Glomerular visceral epithelial cell (primary cell): Measurements from ENCODE around the gene DNAL1.

Source experiments
- DNase-seq: peaks from one replicate; pipeline ENCODE4 v3.0.0-alpha.2; 2016; ENCODE audit errors: extremely low spot score

The DNAL1 gene

DNA sequence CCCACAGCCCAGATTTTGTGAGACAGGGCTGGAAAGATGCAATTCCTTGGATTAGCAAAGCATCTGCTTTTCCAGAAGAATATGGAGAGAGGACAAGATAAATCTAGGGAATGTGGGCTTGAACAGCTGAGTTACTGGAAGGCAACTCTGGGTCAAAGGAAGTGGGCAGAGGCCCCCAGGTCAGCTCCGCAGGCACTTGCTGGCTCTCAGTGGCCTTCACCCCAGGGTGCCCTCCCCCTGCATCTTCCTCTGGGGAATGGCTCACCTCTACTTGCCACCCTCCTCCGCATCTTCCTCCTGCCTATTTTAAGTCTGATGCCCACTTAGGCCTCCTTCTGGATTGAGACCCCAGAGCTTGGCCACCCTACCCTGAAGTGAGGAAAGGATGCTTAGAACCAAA is 79.9 kb downstream of the DNAL1 start:
- no peak for DNase-seq

DNA sequence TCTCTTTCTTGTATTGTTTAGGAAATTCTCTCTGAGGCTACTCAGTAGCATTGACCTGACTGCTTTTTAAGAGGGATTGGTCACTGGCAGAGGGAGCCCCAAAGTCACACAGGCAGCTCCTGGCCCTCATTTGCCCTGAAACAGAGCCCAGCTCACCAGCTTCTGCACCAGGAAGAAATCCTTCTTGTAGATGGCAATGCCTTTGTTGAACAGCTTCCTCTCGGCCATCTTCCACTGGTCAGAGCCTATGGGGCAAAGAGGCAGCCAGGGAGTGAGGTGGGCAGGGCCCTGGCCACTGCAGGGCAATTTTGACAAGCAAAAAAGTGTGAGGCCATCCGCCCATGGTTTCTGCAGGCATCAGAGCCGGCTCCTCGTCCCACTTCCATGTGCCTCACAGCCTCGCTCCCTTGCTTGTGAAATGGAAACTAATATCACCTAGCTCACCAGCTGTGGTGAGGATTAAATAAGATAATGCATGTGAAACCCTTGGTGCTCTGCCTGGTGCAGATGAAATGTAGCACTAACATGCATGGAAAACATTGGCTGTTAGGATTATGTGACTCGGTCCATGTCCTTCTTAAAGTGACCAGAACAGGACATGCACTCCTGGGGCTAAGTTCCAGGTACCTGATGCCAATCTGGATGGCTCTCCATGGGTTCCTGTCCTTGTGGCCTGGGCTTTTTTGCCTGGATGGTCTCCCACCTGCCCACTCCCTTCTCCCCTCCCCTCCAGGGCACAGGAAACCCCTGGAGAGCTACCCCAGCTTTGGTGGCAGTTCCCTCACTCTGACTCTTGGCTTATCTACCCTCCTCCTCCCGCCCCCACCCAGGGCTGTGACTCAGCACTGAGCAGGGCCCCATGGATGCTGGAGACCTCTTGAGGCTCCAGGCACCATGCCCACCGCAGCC is 80.6 kb downstream of the DNAL1 start:
- DNase-seq, result peak; percentile 47

DNA sequence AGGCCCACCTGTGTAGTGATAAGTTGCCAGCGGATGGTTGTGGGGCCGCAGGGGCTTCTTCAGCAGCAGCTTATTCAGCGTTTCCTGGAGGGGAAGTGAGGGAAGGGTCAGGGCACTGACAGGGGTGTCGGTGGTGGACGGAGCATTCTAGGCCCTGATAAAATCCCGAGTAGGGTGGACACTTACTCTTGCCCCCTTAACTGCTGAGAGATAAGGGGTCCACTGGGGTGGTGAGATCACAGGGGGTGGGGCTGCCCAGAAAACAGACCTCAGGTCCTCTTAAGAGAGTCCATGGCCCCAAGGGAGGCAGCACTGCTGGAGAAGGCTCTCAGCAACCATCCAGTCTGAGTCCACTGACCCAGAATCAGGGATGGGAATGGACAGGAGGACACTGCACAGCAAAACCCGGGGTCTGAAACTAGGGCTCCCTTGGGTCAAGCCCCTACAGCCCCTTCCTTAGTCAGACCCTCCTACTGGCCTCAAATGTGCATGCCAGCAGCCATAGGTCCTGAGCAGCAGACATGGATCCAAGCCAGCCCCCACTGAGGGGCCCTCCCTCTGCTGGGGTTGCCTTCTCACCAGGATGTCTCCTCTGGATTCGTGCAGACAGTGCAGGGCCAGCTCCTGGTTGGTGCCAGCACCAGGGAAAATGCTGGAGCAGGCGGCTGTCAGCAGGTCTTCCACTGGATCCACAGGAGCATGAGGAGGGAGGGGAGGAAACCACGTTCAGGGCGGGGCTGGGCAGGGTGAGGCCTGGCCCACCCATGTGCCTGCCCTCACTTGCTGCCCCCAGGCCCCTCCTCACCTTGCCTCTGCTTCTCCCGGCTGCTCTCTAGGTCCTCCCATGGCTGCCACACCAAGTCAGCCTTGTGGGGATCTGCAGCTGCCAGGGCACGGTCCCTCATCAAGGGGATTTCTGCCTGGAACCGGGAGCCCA is 81.5 kb downstream of the DNAL1 start:
- peak; percentile 42 for DNase-seq

DNA sequence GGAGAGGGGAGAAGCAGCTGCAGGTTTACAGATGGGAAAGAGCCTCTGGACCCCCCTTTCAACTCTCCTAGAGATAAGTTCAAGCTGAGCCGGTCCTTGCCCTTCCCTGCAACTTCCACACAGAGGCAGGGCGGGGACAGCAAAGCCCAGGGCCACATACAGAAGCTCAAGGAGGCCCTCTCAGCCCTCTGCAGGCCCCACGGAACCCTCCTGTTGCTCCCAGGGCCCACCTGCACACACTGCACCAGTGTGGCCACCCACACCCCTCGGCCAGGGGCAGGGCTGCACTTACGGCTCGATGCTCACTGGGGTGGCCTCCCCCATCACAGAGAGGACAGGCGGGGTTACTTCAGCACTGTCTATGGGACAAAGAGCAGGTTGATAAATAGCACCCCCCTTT is 82.4 kb downstream of the DNAL1 start:
- no peak for DNase-seq

DNA sequence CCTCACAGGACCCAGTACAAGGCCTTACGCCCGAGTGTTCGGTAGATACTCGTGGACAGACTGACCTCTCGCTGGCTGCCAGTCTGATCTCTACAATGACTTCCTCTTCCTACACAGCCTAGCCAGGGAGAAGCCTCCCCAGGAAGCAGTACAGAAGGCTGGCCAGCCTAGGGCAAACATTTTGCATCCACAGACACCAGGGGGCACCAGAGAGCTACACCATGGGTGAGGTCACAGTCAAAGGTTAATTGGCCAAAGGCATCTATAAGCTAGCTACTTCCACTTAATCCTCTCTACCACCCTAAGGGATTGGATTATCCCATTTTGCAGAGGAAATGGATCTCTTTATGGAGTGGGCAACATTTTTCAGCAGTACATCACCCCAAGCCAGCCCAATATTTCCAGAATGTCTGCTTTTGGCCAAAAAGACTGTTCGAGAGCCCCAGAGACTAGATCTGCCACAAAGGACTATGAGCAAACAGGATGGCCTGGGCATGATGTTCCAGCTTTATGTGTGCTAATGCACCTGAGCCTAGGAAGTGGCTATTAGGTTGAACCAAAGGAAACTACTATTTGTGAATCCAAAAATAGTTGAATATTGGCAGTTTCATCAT is 84.0 kb downstream of the DNAL1 start:
- DNase-seq, result peak; percentile 85

DNA sequence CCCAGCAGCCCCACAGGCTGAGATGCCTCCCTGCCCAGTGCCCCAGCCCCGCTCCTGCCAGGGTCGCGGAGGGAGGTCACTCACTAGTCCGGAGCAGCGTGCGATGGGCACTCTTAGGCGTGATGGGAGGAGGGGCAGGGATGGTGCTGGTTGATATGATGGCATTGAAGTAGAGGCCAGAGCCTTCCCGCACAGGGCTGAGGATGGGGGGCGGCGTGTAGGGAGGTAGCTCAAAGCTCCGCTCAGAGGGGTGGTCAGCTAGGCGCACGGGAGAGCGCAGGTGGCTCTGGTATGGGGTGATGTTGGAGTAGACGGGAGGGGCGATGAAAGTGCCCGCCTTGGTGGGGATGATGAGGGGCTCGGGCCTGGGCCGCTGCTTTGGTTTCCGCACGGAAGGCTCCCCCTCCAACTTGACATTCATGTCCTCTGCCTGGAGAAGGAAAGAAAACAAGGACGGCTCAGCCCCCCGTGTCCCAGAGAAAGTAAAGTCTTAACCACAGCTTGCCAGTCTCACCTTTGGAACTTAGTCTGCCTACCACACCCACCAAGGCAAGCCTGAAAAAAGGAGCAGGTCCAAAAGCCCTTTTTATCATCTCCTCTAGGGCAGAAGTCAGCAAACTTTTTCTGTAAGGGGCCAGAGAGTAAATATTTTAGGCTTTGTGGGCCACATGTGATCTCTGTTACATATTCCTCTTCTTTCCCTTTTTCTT is 84.9 kb downstream of the DNAL1 start:
- no peak for DNase-seq

DNA sequence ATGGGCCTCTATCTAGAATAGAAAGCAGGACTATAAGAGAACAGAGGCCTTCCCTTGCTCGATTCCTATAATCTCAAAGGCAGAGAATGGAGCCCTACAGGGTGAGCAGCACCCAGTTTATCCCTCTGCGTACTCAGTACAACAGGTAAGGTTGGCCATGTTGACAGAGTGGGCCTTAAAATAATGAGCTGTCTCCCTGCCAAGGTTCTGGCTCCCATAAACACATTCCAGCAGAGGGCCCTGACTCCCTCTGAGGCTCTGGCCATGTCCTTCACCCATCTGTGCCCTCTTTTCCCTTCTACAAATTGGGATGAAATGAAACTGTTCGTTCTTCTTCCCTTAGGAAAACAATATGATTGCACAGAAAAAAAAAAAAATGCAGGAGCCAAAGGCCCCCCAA is 86.3 kb downstream of the DNAL1 start:
- no peak for DNase-seq

DNA sequence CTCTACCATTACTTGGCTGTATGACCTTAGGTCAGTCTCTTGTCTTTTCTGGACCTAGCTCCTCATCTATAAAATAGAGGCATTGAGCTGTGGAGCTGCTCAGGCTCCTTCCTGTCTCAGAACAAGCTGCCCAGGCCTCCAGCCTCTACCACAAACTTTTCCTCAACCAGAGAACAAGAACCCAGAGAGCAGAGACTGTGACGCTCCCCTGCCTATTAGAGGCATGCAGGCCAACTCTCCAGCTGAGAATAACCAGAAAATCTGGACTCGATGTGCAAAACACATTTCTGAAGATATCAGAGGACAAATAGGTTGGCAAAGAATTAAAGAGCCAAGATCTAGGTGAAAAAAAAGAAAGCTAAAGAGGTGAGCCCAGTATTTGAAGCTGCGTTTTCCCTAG is 87.2 kb downstream of the DNAL1 start:
- DNase-seq, result no peak

DNA sequence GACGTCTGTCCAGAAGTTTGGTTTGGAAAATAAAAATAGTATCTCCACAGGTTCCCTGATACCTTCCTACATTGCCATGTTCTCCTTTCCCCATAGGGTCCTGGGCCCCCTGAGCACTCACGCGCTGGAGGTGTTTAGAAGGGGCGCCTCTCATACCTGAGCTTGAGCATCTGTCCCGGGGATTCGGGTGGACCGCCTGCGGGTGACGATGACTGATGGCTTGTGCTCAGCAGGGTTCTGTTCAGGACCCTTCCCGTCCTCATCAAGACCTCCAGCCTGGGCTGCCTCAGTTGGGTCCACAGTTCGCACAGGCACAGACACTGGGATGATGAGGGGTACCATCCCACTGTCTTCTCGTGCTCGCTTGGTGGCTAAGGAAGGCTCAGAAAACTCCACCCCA is 92.1 kb downstream of the DNAL1 start:
- DNase-seq, result no peak

DNA sequence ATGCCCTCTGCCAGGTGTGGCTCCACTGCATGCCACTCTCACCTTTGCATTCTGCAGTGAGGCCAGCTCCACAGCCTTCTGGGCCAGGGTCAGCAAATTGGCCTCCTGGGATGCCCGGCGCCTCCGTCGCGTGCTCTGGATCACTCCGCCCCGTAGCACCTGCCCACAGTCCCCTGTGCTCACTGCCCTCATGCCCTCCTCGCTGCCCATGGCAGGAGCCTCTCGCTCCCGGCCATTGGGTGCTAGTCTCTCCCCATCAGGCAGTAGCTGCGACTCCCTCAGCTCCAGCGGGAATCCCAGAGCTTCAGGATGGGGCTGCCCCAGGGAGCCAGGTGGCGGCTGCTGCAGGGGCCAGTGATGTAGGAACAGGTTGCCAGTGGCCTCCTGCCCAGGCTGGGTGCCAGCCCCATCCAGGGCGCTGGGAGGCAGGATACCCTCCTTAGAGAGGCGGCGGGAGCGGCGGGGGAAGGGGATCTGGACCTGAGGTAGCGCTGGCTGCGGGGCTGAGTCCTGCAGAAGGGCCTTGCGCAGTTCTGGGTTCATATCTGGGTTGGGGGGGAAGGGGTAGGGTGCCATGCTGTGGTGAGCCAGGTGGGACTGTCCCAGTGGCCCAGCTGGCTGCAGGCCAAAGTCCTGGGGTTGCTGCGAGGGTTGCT is 93.9 kb downstream of the DNAL1 start:
- DNase-seq, result no peak

DNA sequence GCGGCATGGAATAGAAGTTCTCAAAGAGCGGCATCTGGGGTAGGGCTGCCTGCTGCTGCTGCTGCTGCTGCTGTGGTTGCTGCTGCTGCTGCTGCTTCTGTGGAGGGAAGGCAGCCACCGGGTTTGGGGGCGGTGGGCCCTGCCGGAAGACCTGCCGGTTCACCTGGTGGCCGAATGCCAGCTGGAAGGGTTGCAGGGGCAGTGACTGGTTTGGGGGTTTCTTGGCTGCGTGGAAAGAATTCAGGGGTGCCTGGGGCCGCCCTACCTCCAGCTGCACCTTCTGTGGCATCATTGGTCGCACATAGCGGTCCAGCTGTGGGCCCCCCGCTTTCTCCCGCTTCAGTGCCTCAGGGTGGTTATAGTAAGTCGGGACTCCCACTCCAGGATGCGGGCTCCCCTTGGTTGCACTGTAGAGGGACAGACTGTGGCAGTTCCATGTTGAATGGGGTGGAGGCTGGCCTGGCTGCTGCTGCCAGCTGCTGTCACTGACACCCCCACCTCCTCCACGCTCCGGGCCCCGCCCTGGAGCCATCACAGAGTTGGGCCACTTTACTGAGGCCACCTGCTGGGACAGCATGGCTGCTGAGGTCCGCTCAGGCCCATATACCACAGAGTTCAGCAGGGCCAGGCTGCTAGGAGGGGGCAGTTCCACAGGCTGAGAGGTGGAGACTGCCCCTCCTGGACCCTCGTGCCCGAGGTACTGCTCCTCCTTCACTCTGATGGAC is 94.5 kb downstream of the DNAL1 start:
- no peak for DNase-seq

DNA sequence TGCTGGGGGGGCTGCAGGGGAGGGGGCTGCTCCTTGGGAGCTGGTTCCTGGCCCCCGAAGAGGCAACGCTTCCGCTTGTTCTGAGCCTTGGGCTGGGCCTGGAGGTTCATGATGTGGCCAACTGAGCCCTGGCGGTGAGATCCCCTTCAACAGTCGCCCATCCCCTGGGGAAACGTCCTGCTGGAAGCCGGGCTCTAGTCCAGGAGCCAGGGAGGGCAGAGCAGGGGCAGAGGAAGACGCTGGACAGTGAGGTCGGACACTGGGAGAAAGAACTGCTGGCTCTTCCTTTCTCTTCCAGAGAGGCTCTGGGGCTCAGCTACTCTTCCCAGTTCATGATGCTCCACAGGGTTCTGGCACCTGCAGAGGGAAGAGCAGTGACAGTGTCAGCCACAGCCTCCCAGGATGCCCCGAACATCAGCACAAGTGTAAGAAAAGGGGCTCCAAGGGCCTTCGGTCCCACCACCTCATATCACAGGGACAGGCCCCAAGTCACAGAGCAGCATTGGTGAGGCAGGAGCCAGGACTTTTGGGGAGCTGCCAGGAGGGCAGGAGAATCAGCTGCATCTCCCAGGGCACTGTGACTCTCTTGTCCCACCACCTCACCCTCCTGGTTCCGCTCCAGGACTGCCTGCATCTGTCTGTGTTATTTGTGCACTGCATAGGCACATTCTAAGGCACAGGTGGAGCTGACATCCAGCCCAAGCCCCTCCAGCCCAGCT is 95.3 kb downstream of the DNAL1 start:
- DNase-seq, result no peak

DNA sequence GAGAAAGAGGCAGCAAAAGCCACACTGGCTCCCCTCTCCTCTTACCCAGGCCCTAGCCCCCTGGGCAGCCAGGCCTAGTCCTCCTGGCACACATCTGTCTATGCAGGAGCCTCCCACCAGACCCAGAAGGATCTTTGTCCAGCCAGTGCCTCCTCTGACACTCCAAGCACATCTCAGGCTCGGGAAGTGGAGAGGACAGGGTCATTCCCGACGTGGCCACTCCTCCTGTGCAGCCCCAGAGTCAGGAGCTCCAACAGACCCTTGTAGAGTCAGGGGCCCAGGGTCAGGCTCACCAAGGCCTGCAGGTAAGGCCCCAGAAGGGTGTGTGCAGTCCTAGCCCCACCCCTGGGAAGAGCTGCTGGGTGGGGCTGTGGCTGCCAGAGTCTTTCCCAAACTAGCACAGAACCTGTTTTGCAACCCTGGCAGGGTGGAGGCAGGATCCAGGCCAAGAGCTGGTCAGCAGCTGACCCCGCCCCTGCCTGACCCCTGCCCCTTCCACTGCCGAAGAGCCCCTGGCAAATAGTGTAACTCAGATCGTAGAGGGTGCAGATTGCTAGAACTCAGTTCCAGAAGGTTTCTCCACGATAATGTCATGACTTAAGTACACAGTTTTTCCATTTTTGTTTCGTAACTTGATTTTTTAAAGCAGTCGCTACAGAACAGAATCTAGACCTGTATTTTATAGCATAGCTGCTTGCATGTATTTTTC is 96.0 kb downstream of the DNAL1 start:
- no peak for DNase-seq

DNA sequence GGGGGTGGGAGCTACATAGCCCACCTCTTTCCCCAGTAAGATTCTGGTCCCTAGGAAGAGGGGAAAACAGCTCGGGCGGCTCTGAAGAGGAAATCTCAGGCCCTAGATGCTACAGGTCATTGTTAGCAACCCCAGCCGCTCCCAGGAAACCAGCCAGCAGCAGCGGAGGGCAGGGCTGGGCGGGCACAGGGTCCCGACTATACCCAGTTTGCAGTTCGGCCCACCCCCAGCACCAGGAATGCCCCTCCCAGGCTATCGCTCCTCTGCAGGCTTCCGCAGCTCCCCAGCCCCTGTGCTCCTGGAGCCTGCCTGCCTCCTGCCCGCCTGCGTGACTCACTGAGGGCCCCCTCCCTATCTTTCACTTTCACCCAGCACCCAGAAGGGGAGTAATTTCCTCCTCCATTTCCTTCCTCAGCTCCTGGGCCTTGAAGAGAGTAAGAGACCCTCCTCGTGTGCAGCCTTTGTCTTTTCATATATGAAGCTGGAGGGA is 96.6 kb downstream of the DNAL1 start:
- peak; percentile 88 for DNase-seq

DNA sequence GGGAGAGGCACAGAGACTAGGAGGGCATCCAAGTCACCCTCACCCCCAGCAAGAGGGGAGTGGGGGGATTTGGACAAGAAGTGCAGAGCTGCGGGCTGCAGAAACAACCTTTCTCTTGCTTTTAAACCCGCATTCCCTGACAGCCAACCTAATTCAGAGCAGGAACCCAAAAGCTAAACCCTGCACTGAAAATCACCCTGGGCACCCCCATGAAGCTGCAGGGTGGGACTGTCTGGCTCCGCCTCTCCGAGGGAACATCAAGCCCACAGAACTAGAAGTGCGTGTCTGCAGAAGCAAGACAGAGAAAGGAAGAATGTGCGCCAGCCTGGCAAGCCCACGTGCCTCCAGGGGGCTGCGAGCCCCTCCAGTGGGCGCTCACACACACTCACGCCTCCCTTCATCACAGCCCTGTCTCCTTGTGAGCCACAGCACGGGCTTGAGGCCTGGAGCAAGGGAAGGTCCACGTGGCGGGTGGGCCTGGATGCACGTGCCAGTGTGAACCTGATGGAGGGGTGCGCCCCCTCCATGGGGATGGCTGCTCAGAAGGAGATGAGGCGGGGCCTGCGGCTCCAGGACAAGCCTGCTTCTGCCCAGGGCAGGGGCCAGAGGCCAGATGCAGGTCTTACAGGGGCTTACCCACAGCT is 97.2 kb downstream of the DNAL1 start:
- no peak for DNase-seq

DNA sequence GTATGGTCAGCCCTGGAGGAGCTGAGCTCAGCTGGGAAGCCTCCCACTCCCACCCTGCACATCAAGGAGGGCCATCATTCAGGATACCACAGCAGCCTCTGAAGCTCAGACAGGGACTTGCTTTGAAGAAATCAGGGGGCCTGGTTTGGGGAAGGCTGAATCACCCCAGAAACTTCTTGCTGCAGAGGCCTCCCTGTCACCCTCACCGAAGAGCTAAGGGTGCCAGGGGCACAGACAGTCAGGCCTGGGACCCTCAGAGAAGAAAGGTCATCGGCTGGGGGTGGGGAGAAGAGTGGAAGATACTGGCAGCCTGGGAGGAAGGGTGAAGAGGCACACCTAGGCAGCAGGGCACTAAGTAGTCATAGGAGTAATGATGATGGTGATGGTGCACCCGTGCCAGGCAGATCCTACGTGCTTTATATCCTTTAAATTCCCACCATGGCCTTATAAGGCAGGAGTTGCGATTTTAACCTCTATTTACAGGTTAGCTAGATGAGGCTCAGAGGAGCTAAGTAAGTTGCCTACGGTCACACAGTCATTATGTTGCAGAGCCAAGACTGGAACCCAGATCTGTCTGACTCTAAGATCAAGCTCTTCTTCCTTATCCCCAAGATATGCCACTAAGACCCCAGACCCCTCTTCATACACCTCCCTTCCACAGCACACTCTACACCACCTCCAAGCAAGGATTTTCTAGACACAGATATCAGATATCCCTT is 97.9 kb downstream of the DNAL1 start:
- no peak for DNase-seq

DNA sequence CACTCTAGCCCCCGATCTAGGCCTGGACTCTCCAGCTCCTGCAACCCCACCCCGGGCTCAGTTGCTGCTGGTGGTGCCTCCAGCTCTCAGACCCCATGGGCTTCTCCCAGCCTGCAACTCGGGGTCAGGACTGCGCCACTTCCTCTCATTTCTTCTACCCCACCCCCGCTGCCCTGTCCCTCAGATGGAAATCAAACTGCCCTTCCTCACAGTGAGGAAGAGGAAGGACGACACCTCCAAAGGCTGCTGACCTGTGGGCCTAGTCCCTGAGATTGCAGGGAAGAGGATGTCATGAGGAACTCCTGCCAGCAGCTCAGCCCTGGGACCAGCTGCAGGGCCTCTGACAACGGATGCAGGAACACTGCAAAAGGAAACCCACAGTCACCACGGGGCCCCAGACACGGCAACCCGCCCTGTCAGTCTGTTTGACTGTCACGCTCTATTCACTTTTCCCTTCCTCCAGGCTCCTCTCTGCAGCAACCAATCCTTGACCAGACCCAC is 98.7 kb downstream of the DNAL1 start:
- peak; percentile 69 for DNase-seq
